Retinal pigment epithelial cell (primary cell): Measurements from ENCODE around the gene TMEM42.
A peak's percentile ranks its signal among the peaks of the same experiment; 100 is the strongest.
"Not testable (repeated sequence)": the region's sequence is repeated elsewhere in the genome, so short reads cannot be mapped to it uniquely, and the experiment has no call there.

ENCODE experiments used
- DNase-seq: peaks from one replicate; pipeline ENCODE4 v3.0.0-alpha.2; 2010; ENCODE audit warnings: low read depth
- H3K4me3 ChIP-seq: 2 replicates; pipeline ENCODE4 v1.5.1; 2011; ENCODE audit warnings: mild to moderate bottlenecking, low read length, control low read depth, moderate library complexity
- CTCF ChIP-seq: conservative IDR thresholded peaks from 2 replicates; pipeline ENCODE4 v1.5.1; 2011; ENCODE audit warnings: low read depth, low read length, control low read depth, inconsistent platforms

TMEM42 gene

GRCh38 chr3:44861412-44862225 is at the start of gene TMEM42:
Gene TMEM42, plus strand, starts transcription at chr3:44861912. Its CDS starts 13 bp downstream, at chr3:44861925.
- H3K4me3 ChIP-seq: peak within 1 kb of the TSS; percentile 62

GRCh38 chr3:44814751-44815150 is 47.0 kb upstream of the TMEM42 start:
- TF ChIP-seq CTCF: no peak
- DNase-seq: no peak
- no peak overlapping the region for H3K4me3 ChIP-seq

More at GRCh38 chr3:44861412-44862225, at the start of gene TMEM42:
- peak; percentile 89 for DNase-seq
- TF ChIP-seq CTCF: peak; percentile 45

- DNase-seq, H3K4me3 ChIP-seq: not testable (repeated sequence)
These were observed 45.4 kb upstream of the TMEM42 start for GRCh38 chr3:44816334-44816733.

- not testable (repeated sequence) for H3K4me3 ChIP-seq, DNase-seq
These were observed 40.5 kb upstream of the TMEM42 start for GRCh38 chr3:44821206-44821605.

GRCh38 chr3:44825264-44825925 is 36.3 kb upstream of the TMEM42 start:
- no peak for DNase-seq
- TF ChIP-seq CTCF: no peak
- H3K4me3 ChIP-seq: no peak overlapping the region

- no peak overlapping the region for H3K4me3 ChIP-seq
- TF ChIP-seq CTCF: no peak
- no peak for DNase-seq
These were observed 34.5 kb upstream of the TMEM42 start for GRCh38 chr3:44827196-44827595.

GRCh38 chr3:44831232-44831631 is 30.5 kb upstream of the TMEM42 start:
- no peak for TF ChIP-seq CTCF
- DNase-seq: no peak
- no peak overlapping the region for H3K4me3 ChIP-seq

- DNase-seq: no peak
These were observed 29.7 kb upstream of the TMEM42 start for GRCh38 chr3:44832032-44832431.

More at GRCh38 chr3:44832032-44832431, 29.7 kb upstream of the TMEM42 start:
- TF ChIP-seq CTCF: no peak
- H3K4me3 ChIP-seq: no peak overlapping the region
